GM10266 (cell line): ENCODE data around the gene SUPT5H.

Experiments used
- DNase-seq: peaks from one replicate; pipeline ENCODE4 v3.0.0; 2012; ENCODE audit errors: extremely low spot score
- TF ChIP-seq, protein P1 (sequence below): IDR thresholded peaks from 2 replicates; pipeline ENCODE4 v1.5.1; 2012; ENCODE audit warnings: mild to moderate bottlenecking, low read depth; ENCODE audit not compliant: control insufficient read depth, insufficient read depth; ENCODE audit errors: missing control alignments

The SUPT5H gene

DNA sequence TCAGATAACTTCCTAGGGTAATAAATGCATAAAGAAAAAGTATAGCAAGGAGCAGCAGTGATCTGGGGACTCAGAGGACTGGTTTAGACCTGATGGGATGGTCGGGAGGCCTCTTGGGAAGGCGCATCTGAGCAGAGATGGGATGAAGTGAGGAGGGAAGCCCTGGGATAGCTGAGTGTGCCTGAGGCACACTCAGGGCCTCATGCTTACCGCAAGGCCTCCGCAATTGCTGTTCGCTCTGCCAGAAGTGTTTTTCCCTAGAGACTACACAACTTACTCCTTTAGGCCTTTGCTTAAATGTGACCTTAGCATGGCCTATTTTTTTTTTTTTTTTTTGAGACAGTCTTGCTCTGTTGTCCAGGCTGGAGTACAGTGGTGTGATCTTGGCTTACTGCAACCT, 49.3 kb downstream of the SUPT5H start:
- no peak for DNase-seq
- TF ChIP-seq, protein P1, sequence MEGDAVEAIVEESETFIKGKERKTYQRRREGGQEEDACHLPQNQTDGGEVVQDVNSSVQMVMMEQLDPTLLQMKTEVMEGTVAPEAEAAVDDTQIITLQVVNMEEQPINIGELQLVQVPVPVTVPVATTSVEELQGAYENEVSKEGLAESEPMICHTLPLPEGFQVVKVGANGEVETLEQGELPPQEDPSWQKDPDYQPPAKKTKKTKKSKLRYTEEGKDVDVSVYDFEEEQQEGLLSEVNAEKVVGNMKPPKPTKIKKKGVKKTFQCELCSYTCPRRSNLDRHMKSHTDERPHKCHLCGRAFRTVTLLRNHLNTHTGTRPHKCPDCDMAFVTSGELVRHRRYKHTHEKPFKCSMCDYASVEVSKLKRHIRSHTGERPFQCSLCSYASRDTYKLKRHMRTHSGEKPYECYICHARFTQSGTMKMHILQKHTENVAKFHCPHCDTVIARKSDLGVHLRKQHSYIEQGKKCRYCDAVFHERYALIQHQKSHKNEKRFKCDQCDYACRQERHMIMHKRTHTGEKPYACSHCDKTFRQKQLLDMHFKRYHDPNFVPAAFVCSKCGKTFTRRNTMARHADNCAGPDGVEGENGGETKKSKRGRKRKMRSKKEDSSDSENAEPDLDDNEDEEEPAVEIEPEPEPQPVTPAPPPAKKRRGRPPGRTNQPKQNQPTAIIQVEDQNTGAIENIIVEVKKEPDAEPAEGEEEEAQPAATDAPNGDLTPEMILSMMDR: no peak

DNA sequence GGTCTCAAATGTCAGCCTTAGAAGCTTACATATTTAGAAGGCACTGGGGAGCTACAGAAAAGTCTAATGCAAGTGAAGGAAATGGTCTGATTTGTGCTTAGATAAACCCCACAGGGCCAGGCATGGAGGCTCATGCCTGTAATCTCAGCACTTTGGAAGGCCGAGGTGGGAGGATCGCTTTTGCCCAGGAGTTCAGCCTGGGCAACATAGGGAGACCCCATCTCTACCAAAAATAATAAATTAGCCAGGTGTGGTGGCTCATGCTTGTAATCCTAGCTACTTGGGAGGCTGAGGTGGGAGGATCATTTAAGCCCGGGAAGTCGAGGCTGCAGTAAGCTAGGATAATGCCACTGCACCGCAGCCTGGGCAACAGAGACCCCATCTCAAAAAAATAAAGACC, 50.7 kb downstream of the SUPT5H start:
- TF ChIP-seq, protein P1: no peak
- DNase-seq: no peak

DNA sequence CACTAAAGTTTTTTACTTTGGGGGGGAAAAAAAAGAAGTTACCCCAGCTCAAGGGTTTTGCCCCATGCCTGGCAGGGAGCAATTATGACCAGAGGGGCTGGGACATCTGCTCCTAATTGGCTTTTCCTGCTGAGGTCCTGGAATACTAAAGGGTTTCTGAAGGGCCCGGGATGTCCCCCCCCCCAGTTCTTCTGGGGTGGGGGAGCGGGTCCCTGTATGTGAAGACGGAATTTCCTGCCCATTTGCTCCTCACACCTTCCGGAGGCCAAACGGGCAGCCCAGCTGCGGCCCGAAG, 52.3 kb downstream of the SUPT5H start:
- TF ChIP-seq, protein P1: no peak
- no peak for DNase-seq

DNA sequence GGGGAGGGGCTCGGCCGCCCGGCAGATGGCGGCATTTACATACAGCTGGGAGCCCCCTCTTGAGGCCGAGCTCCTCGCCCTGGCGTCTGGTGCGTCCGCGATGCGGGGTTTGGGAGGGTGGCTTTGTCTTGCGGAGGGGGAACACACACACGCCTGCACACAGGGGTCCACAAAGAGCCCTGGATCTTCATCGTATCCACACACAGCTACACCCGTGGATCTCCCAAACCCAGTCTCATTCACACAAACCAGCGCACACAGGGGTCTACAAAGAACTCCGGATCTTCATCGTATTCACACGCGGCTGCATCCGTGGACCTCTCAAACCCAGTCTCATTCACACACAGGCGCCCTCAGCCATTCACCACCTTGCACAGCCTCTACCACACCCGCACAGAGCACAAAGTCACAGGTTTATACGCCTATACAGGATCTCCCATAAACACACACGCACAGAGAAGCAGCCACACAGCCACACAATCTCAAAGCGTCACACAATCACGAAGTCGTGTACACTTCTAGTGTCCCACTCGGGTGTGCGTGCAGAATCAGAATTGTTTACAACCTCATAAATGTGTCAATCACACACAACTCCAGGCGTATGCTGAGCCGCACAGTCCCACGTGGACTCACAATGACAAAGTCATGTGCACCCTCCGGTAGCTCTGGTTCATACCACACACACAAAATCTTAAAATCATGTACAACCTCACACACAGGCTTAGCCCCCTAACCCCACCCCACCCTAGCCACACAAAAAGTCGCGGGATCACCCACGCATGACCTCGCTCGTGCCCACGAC, 52.8 kb downstream of the SUPT5H start:
- DNase-seq: peak; percentile 75
- TF ChIP-seq, protein P1: peak; percentile 58

DNA sequence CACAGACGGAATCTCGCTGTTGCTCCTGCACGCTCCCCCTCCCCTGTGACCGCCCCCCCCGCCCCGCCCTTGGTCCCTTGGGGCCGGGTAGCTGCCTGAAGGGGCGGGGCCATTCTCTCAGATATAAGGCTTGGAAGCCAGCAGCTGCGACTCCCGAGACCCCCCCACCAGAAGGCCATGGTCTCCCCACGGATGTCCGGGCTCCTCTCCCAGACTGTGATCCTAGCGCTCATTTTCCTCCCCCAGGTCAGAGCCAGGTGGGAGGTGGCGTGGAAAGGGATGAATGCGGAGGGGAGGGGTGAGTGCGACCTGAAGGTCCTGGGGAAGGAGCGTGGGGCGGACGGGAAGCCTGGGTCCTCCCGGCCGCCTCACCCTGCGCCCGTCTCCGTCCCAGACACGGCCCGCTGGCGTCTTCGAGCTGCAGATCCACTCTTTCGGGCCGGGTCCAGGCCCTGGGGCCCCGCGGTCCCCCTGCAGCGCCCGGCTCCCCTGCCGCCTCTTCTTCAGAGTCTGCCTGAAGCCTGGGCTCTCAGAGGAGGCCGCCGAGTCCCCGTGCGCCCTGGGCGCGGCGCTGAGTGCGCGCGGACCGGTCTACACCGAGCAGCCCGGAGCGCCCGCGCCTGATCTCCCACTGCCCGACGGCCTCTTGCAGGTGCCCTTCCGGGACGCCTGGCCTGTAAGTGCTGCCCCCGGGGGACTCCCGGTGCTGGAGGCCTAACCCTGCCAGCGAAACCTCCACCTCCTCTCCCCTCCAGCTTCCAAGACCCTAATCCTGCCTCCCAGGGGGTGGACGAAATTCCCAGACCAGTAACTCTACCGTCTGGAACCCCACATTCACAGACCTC, 53.6 kb downstream of the SUPT5H start, which contains the start of gene DLL3:
Gene DLL3, plus strand, starts transcription at position 150 of the 845 bp plus-strand sequence. Its CDS starts 28 bp downstream, at position 178.
- TF ChIP-seq, protein P1: no peak
- peak; percentile 38 for DNase-seq

DNA sequence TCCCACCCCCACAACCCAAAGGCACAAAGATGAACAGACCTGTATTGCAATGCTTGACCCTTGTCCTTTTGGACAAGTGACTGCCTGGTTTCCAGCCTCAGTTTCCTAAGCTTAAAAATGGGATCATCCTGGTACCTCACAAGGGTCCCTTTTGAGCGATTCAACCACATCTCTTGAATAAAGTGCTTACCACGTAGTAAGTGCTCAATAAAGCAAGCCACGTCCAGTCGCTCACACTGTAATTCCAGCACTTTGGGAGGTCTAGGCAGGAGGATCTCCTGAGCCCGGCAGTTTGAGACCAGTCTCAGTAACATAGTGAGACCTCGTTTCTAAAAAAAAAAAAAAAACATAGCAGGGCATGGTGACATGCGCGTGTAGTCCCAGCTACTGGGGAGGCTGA, 54.5 kb downstream of the SUPT5H start:
- TF ChIP-seq, protein P1: no peak
- no peak for DNase-seq

DNA sequence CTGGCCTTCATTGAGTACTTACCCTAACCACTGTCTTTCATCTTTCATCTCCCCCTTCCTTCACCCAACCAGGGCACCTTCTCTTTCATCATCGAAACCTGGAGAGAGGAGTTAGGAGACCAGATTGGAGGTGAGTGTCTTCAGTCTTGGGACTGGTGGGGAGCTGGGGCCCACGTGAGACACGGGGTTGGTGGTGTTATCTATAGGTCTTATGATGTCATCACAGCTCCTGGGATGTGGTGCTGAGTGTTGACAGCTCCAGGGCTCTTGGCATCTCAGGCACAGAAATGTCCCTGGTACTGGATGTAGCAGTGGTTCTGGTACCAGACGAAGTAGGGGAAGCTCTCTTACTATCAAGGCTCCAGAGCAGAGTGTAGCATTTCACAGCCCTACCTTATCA, 55.2 kb downstream of the SUPT5H start:
- no peak for DNase-seq
- TF ChIP-seq, protein P1: no peak
